GM23338 (cell line): ENCODE results near the gene KRTAP19-8. TPM values are rescaled to one million over a fixed set of nuclear protein-coding genes. Genes with fewer than 3 reads are reported as not detected.

Experiments
- ATAC-seq: fragments of 200-7000 bp; cut with Tn5 transposase; 3 replicates; pipeline ENCODE4 v1.9.1; 2020
- DNase-seq: peaks from one replicate; pipeline ENCODE4 v3.0.0-alpha.2; 2015; ENCODE audit warnings: low spot score
- H2AFZ ChIP-seq: fragments of 200-600 bp; sonication (generic); 2 replicates; pipeline ENCODE4 v1.8.0; 2016; ENCODE audit warnings: antibody characterized with exemption, mild to moderate bottlenecking, moderate library complexity
- H3F3A ChIP-seq: fragments of 200-600 bp; sonication (generic); replicated peaks from 2 replicates; pipeline ENCODE4 v1.8.0; 2017; ENCODE audit warnings: antibody characterized with exemption, mixed run types, low read depth
- H3K27ac ChIP-seq: fragments of 200-600 bp; sonication (generic); 2 replicates; pipeline ENCODE4 v1.6.1; 2016; ENCODE audit warnings: low read depth
- H3K27me3 ChIP-seq: fragments of 200-600 bp; sonication (generic); 2 replicates; pipeline ENCODE4 v1.8.0; 2016; ENCODE audit warnings: mild to moderate bottlenecking, mixed run types, moderate library complexity; ENCODE audit not compliant: insufficient read depth
- H3K36me3 ChIP-seq: fragments of 200-600 bp; sonication (generic); 2 replicates; pipeline ENCODE4 v1.8.0; 2016; ENCODE audit warnings: mild to moderate bottlenecking; ENCODE audit not compliant: insufficient read depth
- H3K4me1 ChIP-seq: fragments of 200-600 bp; sonication (generic); 2 replicates; pipeline ENCODE4 v1.8.0; 2016; ENCODE audit warnings: mild to moderate bottlenecking, moderate library complexity; ENCODE audit not compliant: insufficient read depth
- H3K4me2 ChIP-seq: fragments of 200-600 bp; sonication (generic); 2 replicates; pipeline ENCODE4 v1.7.1; 2017; ENCODE audit warnings: mixed run types
- H3K4me3 ChIP-seq: fragments of 200-600 bp; sonication (generic); 2 replicates; pipeline ENCODE4 v1.6.1; 2016; ENCODE audit warnings: mixed run types
- H3K79me2 ChIP-seq: fragments of 200-600 bp; sonication (generic); replicated peaks from 2 replicates; pipeline ENCODE4 v1.8.0; 2017; ENCODE audit warnings: mild to moderate bottlenecking; ENCODE audit not compliant: insufficient read depth
- H3K9me2 ChIP-seq: fragments of 200-600 bp; sonication (generic); 2 replicates; pipeline ENCODE4 v1.8.0; 2017; ENCODE audit not compliant: insufficient read depth
- H4K20me1 ChIP-seq: fragments of 200-600 bp; sonication (generic); replicated peaks from 2 replicates; pipeline ENCODE4 v1.8.0; 2017; ENCODE audit warnings: mild to moderate bottlenecking; ENCODE audit not compliant: insufficient read depth
- H3K27ac Mint-ChIP-seq: 2 replicates; pipeline ENCODE4 v1.8.0; 2020; ENCODE audit warnings: inconsistent platforms, mild to moderate bottlenecking, moderate library complexity, mixed read lengths
- H3K27me3 Mint-ChIP-seq: 3 replicates; pipeline ENCODE4 v1.8.0; 2022; ENCODE audit warnings: low read depth, mild to moderate bottlenecking, moderate library complexity, mixed read lengths, inconsistent platforms; ENCODE audit not compliant: insufficient read depth, poor library complexity
- H3K36me3 Mint-ChIP-seq: 3 replicates; pipeline ENCODE4 v1.8.0; 2021; ENCODE audit warnings: low read depth, mild to moderate bottlenecking, inconsistent platforms, moderate library complexity, mixed read lengths
- H3K4me1 Mint-ChIP-seq: 3 replicates; pipeline ENCODE4 v1.8.0; 2020; ENCODE audit warnings: mild to moderate bottlenecking, inconsistent platforms, mixed read lengths
- H3K4me3 Mint-ChIP-seq: 3 replicates; pipeline ENCODE4 v1.8.0; 2021; ENCODE audit warnings: moderate library complexity, mild to moderate bottlenecking, inconsistent platforms, mixed read lengths
- H3K9me3 Mint-ChIP-seq: 3 replicates; pipeline ENCODE4 v1.8.0; 2020; ENCODE audit warnings: moderate library complexity, mild to moderate bottlenecking, inconsistent platforms, mixed read lengths
- CREB1 ChIP-seq: fragments of 250-450 bp; sonication (Bioruptor Pico); IDR thresholded peaks from 2 replicates; pipeline ENCODE4 v1.5.0; 2020; ENCODE audit warnings: low read depth, mild to moderate bottlenecking, moderate library complexity
- CTCF ChIP-seq, 2 experiments: fragments of 200-600 bp in 1 of 2; sonication (generic) in 1 of 2; conservative IDR thresholded peaks; 2 replicates each; pipeline versions ENCODE4 v1.5.1 to v1.6.1; 2016 to 2017; ENCODE audit warnings: antibody characterized with exemption in 2 of 2, low read depth in 2 of 2, mild to moderate bottlenecking in 2 of 2, moderate library complexity in 1 of 2
- ETS1 ChIP-seq: IDR thresholded peaks from 2 replicates; pipeline ENCODE4 v1.6.1; 2016; ENCODE audit warnings: antibody characterized with exemption
- EZH2 ChIP-seq: fragments of 200-600 bp; sonication (generic); IDR thresholded peaks from one replicate; pipeline ENCODE4 v1.8.0; 2017; ENCODE audit warnings: antibody characterized with exemption, mild to moderate bottlenecking, low read depth; ENCODE audit not compliant: unreplicated experiment
- EZH2phosphoT487 ChIP-seq: fragments of 200-600 bp; sonication (generic); IDR thresholded peaks from one replicate; pipeline ENCODE4 v1.8.1; 2018; ENCODE audit warnings: antibody characterized with exemption; ENCODE audit not compliant: unreplicated experiment
- JUNB ChIP-seq: IDR thresholded peaks from one replicate; pipeline ENCODE4 v1.6.1; 2016; ENCODE audit warnings: antibody characterized with exemption; ENCODE audit not compliant: unreplicated experiment
- NANOG ChIP-seq: IDR thresholded peaks from 2 replicates; pipeline ENCODE4 v1.6.1; 2016; ENCODE audit warnings: antibody characterized with exemption, borderline replicate concordance
- POLR2AphosphoS5 ChIP-seq: IDR thresholded peaks from 2 replicates; pipeline ENCODE4 v1.6.1; 2016; ENCODE audit warnings: antibody characterized with exemption, low read depth
- REST ChIP-seq: IDR thresholded peaks from one replicate; pipeline ENCODE4 v1.6.1; 2018; ENCODE audit warnings: antibody characterized with exemption; ENCODE audit not compliant: unreplicated experiment
- STAT1 ChIP-seq: IDR thresholded peaks from one replicate; pipeline ENCODE4 v1.6.1; 2016; ENCODE audit warnings: antibody characterized with exemption; ENCODE audit not compliant: unreplicated experiment
- ZNF114 ChIP-seq: fragments of 250-450 bp; sonication (Bioruptor Pico); IDR thresholded peaks from 2 replicates; pipeline ENCODE4 v1.5.0; 2020; ENCODE audit warnings: mild to moderate bottlenecking, moderate library complexity
- ZNF331 ChIP-seq: fragments of 250-450 bp; sonication (Bioruptor Pico); IDR thresholded peaks from 2 replicates; pipeline ENCODE4 v1.5.0; 2020; ENCODE audit warnings: low read depth, mild to moderate bottlenecking, moderate library complexity
- ZNF462 ChIP-seq: fragments of 250-450 bp; sonication (Bioruptor Pico); IDR thresholded peaks from 2 replicates; pipeline ENCODE4 v1.5.0; 2020; ENCODE audit warnings: mild to moderate bottlenecking, moderate library complexity
- polyA plus RNA-seq: library from polyadenylated mRNA; unstranded; fragments of >200 nt; fragmentation: Nextera tagmentation; extraction: Ambion mirVana; gene quantifications from 2 replicates; pipeline ENCODE4 v1.2.1, GENCODE V29; 2016
- total RNA-seq: library from RNA; depleted of rRNA; stranded (reverse); fragments of >200 nt; shearing (Covaris generic); gene quantifications from 2 replicates; pipeline ENCODE4 v1.2.3, GENCODE V29; 2014

The KRTAP19-8 gene
- total and polyA plus RNA-seq, 2 experiments from 2014 or later, result not detected

- H3K4me1 Mint-ChIP-seq, result peaks cover 8% of the 10 kb centered on the region; the same call in 2 of the 3 replicates
- Histone ChIP-seq H3K27ac (no peak overlapping the region), H2AFZ (peak overlapping the region; percentile 81), H4K20me1 (no peaks in the 10 kb centered on the region), H3K4me2 (no peak overlapping the region), H3K79me2 (no peaks in the 10 kb centered on the region), H3K4me3 (no peak overlapping the region), H3K9me2 (peaks cover 20% of the 10 kb centered on the region), H3K27me3 (no peaks in the 10 kb centered on the region), H3K36me3 (no peaks in the 10 kb centered on the region), H3F3A (no peaks in the 10 kb centered on the region), H3K4me1 (no peaks in the 10 kb centered on the region; the same call in 1 of the 2 replicates)
- TF ChIP-seq CTCF (conservative IDR thresholded peaks at IDR 0.05; ENCODE audit: low read depth in 2 of 2), result no peak
- no peak for TF ChIP-seq ZNF114
- TF ChIP-seq JUNB, result no peak
- no peak for TF ChIP-seq EZH2phosphoT487
- TF ChIP-seq NANOG, result no peak
- TF ChIP-seq POLR2AphosphoS5, result no peak
- TF ChIP-seq ZNF331 (CRISPR knock-in tag), result no peak
- TF ChIP-seq ZNF462 (CRISPR knock-in tag), result no peak
- TF ChIP-seq ETS1, result no peak
- no peak for TF ChIP-seq STAT1
- TF ChIP-seq EZH2, result no peak
- no peak for TF ChIP-seq REST
- TF ChIP-seq CREB1, result no peak
- ATAC-seq (no peak), DNase-seq (peak; percentile 3)
- H3K4me3 Mint-ChIP-seq, result no peak overlapping the region
- peaks cover 3% of the 10 kb centered on the region; the same call in 1 of the 3 replicates for H3K9me3 Mint-ChIP-seq
- no peak overlapping the region for H3K27ac Mint-ChIP-seq
- H3K36me3 Mint-ChIP-seq, result no peaks in the 10 kb centered on the region
- H3K27me3 Mint-ChIP-seq, result peaks cover 2% of the 10 kb centered on the region
Observed at GRCh38 chr21:31052489-31053142, 14.3 kb upstream of the KRTAP19-8 start.
